Measurements from ENCODE around the gene TM4SF1. TPM values are rescaled to one million over a fixed set of nuclear protein-coding genes. Genes with fewer than 3 reads are reported as not detected.
"Not testable (repeated sequence)": the region's sequence is repeated elsewhere in the genome, so short reads cannot be mapped to it uniquely, and the experiment has no call there.

Gene TM4SF1
- total RNA-seq, 1 donor from 2014 or later: 112 TPM

- intact Hi-C loops (cut with micrococcal nuclease): no loop called here
- DNase-seq: no peak
- ATAC-seq: no peak
These were observed 14.4 kb downstream of the TM4SF1 start for GRCh38 chr3:149363053-149363452.

- DNase-seq: no peak
- no peak for ATAC-seq
- intact Hi-C loops (cut with micrococcal nuclease): no loop called here
These were observed 15.1 kb downstream of the TM4SF1 start for GRCh38 chr3:149362366-149362765.

- DNase-seq: no peak
- intact Hi-C loops (cut with micrococcal nuclease): no loop called here
- ATAC-seq: no peak
These were observed 20.8 kb downstream of the TM4SF1 start for GRCh38 chr3:149356630-149357029.

- intact Hi-C loops (cut with micrococcal nuclease): no loop called here
- DNase-seq (no peak), ATAC-seq (peak; percentile 45)
These were observed 21.3 kb downstream of the TM4SF1 start for GRCh38 chr3:149356044-149356592.

- ATAC-seq (no peak), DNase-seq (no peak)
- intact Hi-C loops (cut with micrococcal nuclease): no loop called here
These were observed 23.8 kb downstream of the TM4SF1 start for GRCh38 chr3:149353581-149354184.

- intact Hi-C loops (cut with micrococcal nuclease): no loop called here
- DNase-seq (peak; percentile 43), ATAC-seq (peak; percentile 81)
These were observed 24.9 kb downstream of the TM4SF1 start for GRCh38 chr3:149352556-149352955.

- ATAC-seq: no peak
- intact Hi-C loops (cut with micrococcal nuclease): no loop called here
These were observed 33.5 kb downstream of the TM4SF1 start for GRCh38 chr3:149343951-149344350.

GRCh38 chr3:149342413-149343380, 34.8 kb downstream of the TM4SF1 start:
- DNase-seq: no peak
- no peak for ATAC-seq
- intact Hi-C loops (cut with micrococcal nuclease): no loop called here

More at GRCh38 chr3:149343951-149344350, 33.5 kb downstream of the TM4SF1 start:
- no peak for DNase-seq

GRCh38 chr3:149340310-149340933, 37.0 kb downstream of the TM4SF1 start:
- no peak for DNase-seq
- ATAC-seq: peak; percentile 65
- intact Hi-C loops (cut with micrococcal nuclease): no loop called here

- ATAC-seq (peak; percentile 96), DNase-seq (peak; percentile 78)
- intact Hi-C loops (cut with micrococcal nuclease): no loop called here
These were observed 37.5 kb downstream of the TM4SF1 start for GRCh38 chr3:149339931-149340309.

GRCh38 chr3:149337486-149337885, 40.0 kb downstream of the TM4SF1 start:
- intact Hi-C loops (cut with micrococcal nuclease); ATAC-seq: not testable (repeated sequence)

GRCh38 chr3:149336925-149337324, 40.5 kb downstream of the TM4SF1 start:
- ATAC-seq (peak; percentile 53), DNase-seq (no peak)
- intact Hi-C loops (cut with micrococcal nuclease): no loop called here

More at GRCh38 chr3:149337486-149337885, 40.0 kb downstream of the TM4SF1 start:
- not testable (repeated sequence) for DNase-seq

- DNase-seq: no peak
- intact Hi-C loops (cut with micrococcal nuclease): no loop called here
- no peak for ATAC-seq
These were observed 44.1 kb downstream of the TM4SF1 start, which contains the start of gene TM4SF18 for GRCh38 chr3:149333176-149333859. Gene TM4SF18, minus strand, starts transcription at chr3:149333636. Its CDS starts 254 bp downstream, at chr3:149333382.

GRCh38 chr3:149332771-149333170, 44.7 kb downstream of the TM4SF1 start:
- intact Hi-C loops (cut with micrococcal nuclease): no loop called here
- no peak for DNase-seq
- ATAC-seq: no peak

- intact Hi-C loops (cut with micrococcal nuclease): no loop called here
These were observed 45.2 kb downstream of the TM4SF1 start for GRCh38 chr3:149332227-149332765.

GRCh38 chr3:149331396-149331795, 46.1 kb downstream of the TM4SF1 start:
- DNase-seq (no peak), ATAC-seq (no peak)
- intact Hi-C loops (cut with micrococcal nuclease): no loop called here

More at GRCh38 chr3:149332227-149332765, 45.2 kb downstream of the TM4SF1 start:
- DNase-seq (no peak), ATAC-seq (no peak)

GRCh38 chr3:149330609-149331331, 46.7 kb downstream of the TM4SF1 start:
- no peak for ATAC-seq
- no peak for DNase-seq
- intact Hi-C loops (cut with micrococcal nuclease): no loop called here

GRCh38 chr3:149327156-149327555, 50.3 kb downstream of the TM4SF1 start:
- DNase-seq (no peak), ATAC-seq (no peak)
- intact Hi-C loops (cut with micrococcal nuclease): no loop called here

Measured in left ventricle myocardium superior (tissue), 1 donor.